DND-41 (cell line): Measurements from ENCODE around the gene CFAP73.

Experiments
- EZH2 ChIP-seq: IDR thresholded peaks from 3 replicates; pipeline ENCODE4 v1.6.1; 2012; ENCODE audit warnings: borderline replicate concordance, low read depth, mild to moderate bottlenecking, moderate library complexity, low read length, inconsistent platforms; ENCODE audit not compliant: severe bottlenecking
- TF ChIP-seq, protein P1 (sequence below): IDR thresholded peaks from 2 replicates; pipeline ENCODE4 v1.5.1; 2012; ENCODE audit warnings: borderline replicate concordance, low read length, moderate library complexity, mild to moderate bottlenecking; ENCODE audit not compliant: poor library complexity, severe bottlenecking; ENCODE audit errors: extremely low read depth

GRCh38 chr12:113128802-113129663, 20.5 kb upstream of the CFAP73 start:
- TF ChIP-seq, protein P1, sequence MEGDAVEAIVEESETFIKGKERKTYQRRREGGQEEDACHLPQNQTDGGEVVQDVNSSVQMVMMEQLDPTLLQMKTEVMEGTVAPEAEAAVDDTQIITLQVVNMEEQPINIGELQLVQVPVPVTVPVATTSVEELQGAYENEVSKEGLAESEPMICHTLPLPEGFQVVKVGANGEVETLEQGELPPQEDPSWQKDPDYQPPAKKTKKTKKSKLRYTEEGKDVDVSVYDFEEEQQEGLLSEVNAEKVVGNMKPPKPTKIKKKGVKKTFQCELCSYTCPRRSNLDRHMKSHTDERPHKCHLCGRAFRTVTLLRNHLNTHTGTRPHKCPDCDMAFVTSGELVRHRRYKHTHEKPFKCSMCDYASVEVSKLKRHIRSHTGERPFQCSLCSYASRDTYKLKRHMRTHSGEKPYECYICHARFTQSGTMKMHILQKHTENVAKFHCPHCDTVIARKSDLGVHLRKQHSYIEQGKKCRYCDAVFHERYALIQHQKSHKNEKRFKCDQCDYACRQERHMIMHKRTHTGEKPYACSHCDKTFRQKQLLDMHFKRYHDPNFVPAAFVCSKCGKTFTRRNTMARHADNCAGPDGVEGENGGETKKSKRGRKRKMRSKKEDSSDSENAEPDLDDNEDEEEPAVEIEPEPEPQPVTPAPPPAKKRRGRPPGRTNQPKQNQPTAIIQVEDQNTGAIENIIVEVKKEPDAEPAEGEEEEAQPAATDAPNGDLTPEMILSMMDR: no peak
- TF ChIP-seq EZH2: no peak
